ENCODE results near the gene MTFR1L. TPM values are rescaled to one million over a fixed set of nuclear protein-coding genes. Genes with fewer than 3 reads are reported as not detected.

MTFR1L gene
- total RNA-seq, 6 experiments from 2014 or later = 30.8 to 48.9 (median 43.3) TPM

DNA sequence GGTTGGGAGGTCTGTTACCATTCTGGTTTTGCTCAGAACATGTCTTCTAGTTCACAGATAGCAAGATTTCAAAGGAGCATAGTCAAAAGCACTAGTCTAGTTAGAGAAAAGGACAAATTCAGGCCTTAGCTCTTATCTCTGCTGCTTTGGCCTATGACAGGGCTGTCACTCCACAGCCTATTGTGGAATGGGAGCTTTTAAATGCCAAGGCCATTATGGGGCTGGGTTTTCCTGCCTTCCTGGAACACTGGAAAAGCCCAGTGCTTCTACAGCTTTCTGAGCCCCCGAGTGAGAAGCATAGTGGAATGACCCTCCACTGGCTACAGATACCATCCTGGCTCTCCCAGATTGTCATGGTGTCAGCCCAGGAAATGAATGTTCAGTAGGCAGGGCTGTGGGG, 9.3 kb downstream of the MTFR1L start:
- H3K27me3 ChIP-seq = no peaks in the 10 kb centered on the region
- no peak for TF ChIP-seq POLR2A (IDR thresholded peaks at IDR 0.05)
- TF ChIP-seq, protein P1, sequence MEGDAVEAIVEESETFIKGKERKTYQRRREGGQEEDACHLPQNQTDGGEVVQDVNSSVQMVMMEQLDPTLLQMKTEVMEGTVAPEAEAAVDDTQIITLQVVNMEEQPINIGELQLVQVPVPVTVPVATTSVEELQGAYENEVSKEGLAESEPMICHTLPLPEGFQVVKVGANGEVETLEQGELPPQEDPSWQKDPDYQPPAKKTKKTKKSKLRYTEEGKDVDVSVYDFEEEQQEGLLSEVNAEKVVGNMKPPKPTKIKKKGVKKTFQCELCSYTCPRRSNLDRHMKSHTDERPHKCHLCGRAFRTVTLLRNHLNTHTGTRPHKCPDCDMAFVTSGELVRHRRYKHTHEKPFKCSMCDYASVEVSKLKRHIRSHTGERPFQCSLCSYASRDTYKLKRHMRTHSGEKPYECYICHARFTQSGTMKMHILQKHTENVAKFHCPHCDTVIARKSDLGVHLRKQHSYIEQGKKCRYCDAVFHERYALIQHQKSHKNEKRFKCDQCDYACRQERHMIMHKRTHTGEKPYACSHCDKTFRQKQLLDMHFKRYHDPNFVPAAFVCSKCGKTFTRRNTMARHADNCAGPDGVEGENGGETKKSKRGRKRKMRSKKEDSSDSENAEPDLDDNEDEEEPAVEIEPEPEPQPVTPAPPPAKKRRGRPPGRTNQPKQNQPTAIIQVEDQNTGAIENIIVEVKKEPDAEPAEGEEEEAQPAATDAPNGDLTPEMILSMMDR (IDR thresholded peaks at IDR 0.05) = no peak
- H3K4me1 ChIP-seq = peaks cover 0 to 6% (median 0%) of the 10 kb centered on the region in 4 donors
- no CpG with 5 or more reads among the region's 1 CpG for WGBS (ENCODE audit: insufficient coverage, low coverage, low lambda C conversion rate, missing lambda C conversion rate)
- intact Hi-C loops (cut with DNase I) = no loop called here
- no peak for DNase-seq
- peaks cover 5 to 85% (median 45%) of the 10 kb centered on the region in 4 donors for H3K36me3 ChIP-seq
- H3K27ac ChIP-seq = no peak overlapping the region
- no peaks in the 10 kb centered on the region for H3K9me3 ChIP-seq
- ATAC-seq = peak; percentile 37 to 61 (median 45)
- H3K4me3 ChIP-seq = no peak overlapping the region

DNA sequence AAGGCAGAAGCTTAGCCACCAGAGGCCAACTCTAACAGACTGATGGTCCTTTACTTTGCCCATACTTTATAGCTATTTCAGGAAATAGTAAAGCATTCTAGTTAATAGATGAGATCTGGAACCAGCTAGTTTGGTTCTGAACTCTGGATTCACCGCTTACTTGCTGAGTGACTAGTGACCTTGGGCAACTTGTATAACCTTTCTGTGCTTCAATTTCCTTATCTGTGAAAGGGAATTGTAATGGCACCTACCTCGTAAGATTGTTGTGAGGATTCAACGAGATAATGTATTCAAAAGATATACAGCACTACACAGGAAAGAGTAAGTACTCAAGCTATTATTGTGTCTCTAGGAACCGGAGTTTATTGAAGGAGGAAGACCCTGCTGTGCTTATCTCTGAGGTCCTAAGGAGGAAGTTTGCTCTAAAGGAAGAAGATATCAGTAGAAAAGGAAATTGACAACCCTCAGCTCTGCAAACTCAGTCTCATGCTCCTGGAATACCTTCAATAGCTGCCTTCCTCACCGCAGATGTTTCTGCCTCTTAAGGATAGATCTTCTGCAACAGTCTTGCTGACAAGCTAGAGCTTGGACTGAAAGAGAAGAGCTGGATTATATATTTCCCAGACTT, 11.9 kb downstream of the MTFR1L start:
- H3K36me3 ChIP-seq = peaks cover 5 to 73% (median 39%) of the 10 kb centered on the region in 4 donors

GRCh38 chr1:25832336-25833037, 12.7 kb downstream of the MTFR1L start:
- Histone ChIP-seq H3K4me1 (no peaks in the 10 kb centered on the region), H3K36me3 (peaks cover 5 to 65% (median 35%) of the 10 kb centered on the region in 4 donors)
- intact Hi-C loops (cut with DNase I) = no loop called here

More for the DNA sequence above, 11.9 kb downstream of the MTFR1L start:
- ATAC-seq = peak; percentile 32 to 70 (median 56)
- intact Hi-C loops (cut with DNase I) = no loop called here
- no peak for TF ChIP-seq POLR2A (IDR thresholded peaks at IDR 0.05)
- TF ChIP-seq, protein P1 (IDR thresholded peaks at IDR 0.05) = no peak
- 43% methylated on average over 5 of the region's 5 CpGs for WGBS (ENCODE audit: insufficient coverage, low coverage, low lambda C conversion rate, missing lambda C conversion rate)
- Histone ChIP-seq H3K4me3 (no peak overlapping the region), H3K4me1 (no peaks in the 10 kb centered on the region), H3K27ac (no peak overlapping the region), H3K9me3 (no peaks in the 10 kb centered on the region), H3K27me3 (no peaks in the 10 kb centered on the region)
- no peak for DNase-seq

DNA sequence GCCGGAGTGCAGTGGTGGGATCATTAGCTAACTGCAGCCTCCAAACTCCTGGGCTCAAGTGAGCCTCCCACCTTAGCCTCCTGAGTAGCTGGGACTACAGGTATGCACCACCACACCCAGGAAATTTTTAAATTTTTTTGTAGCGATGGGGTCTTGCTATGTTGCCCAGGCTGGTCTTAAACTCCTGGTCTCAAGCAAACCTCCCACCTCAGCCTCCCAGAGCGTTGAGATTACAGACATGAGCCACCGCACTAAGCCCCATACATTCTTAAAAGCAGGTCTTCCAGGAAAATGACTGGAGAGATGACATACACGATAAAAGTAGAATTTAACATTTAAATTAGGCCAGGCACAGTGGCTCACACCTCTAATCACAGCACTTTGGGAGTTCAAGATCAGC, 13.4 kb downstream of the MTFR1L start:
- no peak overlapping the region for H3K27ac ChIP-seq
- no peak for ATAC-seq

More at GRCh38 chr1:25832336-25833037, 12.7 kb downstream of the MTFR1L start:
- TF ChIP-seq POLR2A (IDR thresholded peaks at IDR 0.05) = no peak
- TF ChIP-seq, protein P1 (IDR thresholded peaks at IDR 0.05) = no peak
- Histone ChIP-seq H3K4me3 (no peak overlapping the region), H3K27ac (no peak overlapping the region), H3K27me3 (no peaks in the 10 kb centered on the region), H3K9me3 (no peaks in the 10 kb centered on the region)
- DNase-seq = no peak
- WGBS (ENCODE audit: insufficient coverage, low coverage, low lambda C conversion rate, missing lambda C conversion rate) = 53% methylated on average over 5 of the region's 6 CpGs
- no peak for ATAC-seq

More for the DNA sequence above, 13.4 kb downstream of the MTFR1L start:
- intact Hi-C loops (cut with DNase I) = no loop called here
- Histone ChIP-seq H3K9me3 (no peaks in the 10 kb centered on the region), H3K36me3 (peaks cover 5 to 58% (median 32%) of the 10 kb centered on the region in 4 donors), H3K27me3 (no peaks in the 10 kb centered on the region), H3K4me1 (no peaks in the 10 kb centered on the region), H3K4me3 (no peak overlapping the region)
- WGBS (ENCODE audit: insufficient coverage, low coverage, low lambda C conversion rate, missing lambda C conversion rate) = 90% methylated on average over 5 of the region's 5 CpGs
- TF ChIP-seq, protein P1 (IDR thresholded peaks at IDR 0.05) = no peak
- TF ChIP-seq POLR2A (IDR thresholded peaks at IDR 0.05) = no peak
- no peak for DNase-seq
